Activated CD8-positive, alpha-beta T cell treated with anti-CD3 and anti-CD28 coated beads for 36 hours (primary cell): Measurements from ENCODE around the gene OBSCN. TPM values are rescaled to one million over a fixed set of nuclear protein-coding genes. Genes with fewer than 3 reads are reported as not detected.

Experiments
- ATAC-seq: fragments of 200-7000 bp; cut with Tn5 transposase; one replicate; pipeline ENCODE4 v1.10.0; 2021; ENCODE audit warnings: mild to moderate bottlenecking, moderate library complexity
- CTCF ChIA-PET: fragments of 350-600 bp; sonication (Branson Sonifier 250); formaldehyde crosslinking; loops from one replicate; lab custom pipeline; 2021; ENCODE audit warnings: antibody characterized with exemption; lab: Charles Lee
- POLR2A ChIA-PET: fragments of 350-600 bp; sonication (Branson Sonifier 250); formaldehyde crosslinking; loops from one replicate; lab custom pipeline; 2021; ENCODE audit warnings: antibody characterized with exemption; lab: Charles Lee
- DNase-seq: peaks from one replicate; pipeline ENCODE4 v3.0.0-alpha.2; 2020
- H3K27ac Mint-ChIP-seq: one replicate; pipeline ENCODE4 v1.8.0; 2021; ENCODE audit warnings: mild to moderate bottlenecking, mixed read lengths
- H3K27me3 Mint-ChIP-seq: one replicate; pipeline ENCODE4 v1.8.0; 2021; ENCODE audit warnings: mixed read lengths
- H3K36me3 Mint-ChIP-seq: one replicate; pipeline ENCODE4 v1.8.0; 2021; ENCODE audit warnings: low read depth, mixed read lengths
- H3K4me1 Mint-ChIP-seq: one replicate; pipeline ENCODE4 v1.8.0; 2021; ENCODE audit warnings: low read depth, mixed read lengths
- H3K4me3 Mint-ChIP-seq: one replicate; pipeline ENCODE4 v1.8.0; 2021; ENCODE audit warnings: mild to moderate bottlenecking, moderate library complexity, mixed read lengths
- H3K9me3 Mint-ChIP-seq: one replicate; pipeline ENCODE4 v1.8.0; 2021; ENCODE audit warnings: mixed read lengths
- intact Hi-C: fragments of 100-400 bp; cut with micrococcal nuclease; formaldehyde crosslinking; loops from one replicate; pipeline ENCODE4 v1.10.0; 2022
- total RNA-seq, 2 experiments: library from RNA; stranded (reverse); gene quantifications; one replicate each; pipeline ENCODE4 v1.2.3, GENCODE V29; 2021
- TF ChIP-seq, protein P1 (sequence below): fragments of 200-600 bp; IDR thresholded peaks from one replicate; pipeline ENCODE4 v1.8.0; 2022; ENCODE audit warnings: antibody characterized with exemption, mild to moderate bottlenecking

OBSCN gene, protein sequence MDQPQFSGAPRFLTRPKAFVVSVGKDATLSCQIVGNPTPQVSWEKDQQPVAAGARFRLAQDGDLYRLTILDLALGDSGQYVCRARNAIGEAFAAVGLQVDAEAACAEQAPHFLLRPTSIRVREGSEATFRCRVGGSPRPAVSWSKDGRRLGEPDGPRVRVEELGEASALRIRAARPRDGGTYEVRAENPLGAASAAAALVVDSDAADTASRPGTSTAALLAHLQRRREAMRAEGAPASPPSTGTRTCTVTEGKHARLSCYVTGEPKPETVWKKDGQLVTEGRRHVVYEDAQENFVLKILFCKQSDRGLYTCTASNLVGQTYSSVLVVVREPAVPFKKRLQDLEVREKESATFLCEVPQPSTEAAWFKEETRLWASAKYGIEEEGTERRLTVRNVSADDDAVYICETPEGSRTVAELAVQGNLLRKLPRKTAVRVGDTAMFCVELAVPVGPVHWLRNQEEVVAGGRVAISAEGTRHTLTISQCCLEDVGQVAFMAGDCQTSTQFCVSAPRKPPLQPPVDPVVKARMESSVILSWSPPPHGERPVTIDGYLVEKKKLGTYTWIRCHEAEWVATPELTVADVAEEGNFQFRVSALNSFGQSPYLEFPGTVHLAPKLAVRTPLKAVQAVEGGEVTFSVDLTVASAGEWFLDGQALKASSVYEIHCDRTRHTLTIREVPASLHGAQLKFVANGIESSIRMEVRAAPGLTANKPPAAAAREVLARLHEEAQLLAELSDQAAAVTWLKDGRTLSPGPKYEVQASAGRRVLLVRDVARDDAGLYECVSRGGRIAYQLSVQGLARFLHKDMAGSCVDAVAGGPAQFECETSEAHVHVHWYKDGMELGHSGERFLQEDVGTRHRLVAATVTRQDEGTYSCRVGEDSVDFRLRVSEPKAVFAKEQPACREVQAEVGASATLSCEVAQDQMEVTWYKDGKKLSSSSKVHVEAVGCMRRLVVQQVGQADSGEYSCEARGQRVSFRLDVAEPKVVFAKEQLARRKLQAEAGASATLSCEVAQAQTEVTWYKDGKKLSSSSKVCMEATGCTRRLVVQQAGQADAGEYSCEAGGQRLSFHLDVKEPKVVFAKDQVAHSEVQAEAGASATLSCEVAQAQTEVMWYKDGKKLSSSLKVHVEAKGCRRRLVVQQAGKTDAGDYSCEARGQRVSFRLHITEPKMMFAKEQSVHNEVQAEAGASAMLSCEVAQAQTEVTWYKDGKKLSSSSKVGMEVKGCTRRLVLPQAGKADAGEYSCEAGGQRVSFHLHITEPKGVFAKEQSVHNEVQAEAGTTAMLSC (N-terminal part only)
- 10 to 100 TPM; 21.6 to 23.7 TPM for total RNA-seq

DNA sequence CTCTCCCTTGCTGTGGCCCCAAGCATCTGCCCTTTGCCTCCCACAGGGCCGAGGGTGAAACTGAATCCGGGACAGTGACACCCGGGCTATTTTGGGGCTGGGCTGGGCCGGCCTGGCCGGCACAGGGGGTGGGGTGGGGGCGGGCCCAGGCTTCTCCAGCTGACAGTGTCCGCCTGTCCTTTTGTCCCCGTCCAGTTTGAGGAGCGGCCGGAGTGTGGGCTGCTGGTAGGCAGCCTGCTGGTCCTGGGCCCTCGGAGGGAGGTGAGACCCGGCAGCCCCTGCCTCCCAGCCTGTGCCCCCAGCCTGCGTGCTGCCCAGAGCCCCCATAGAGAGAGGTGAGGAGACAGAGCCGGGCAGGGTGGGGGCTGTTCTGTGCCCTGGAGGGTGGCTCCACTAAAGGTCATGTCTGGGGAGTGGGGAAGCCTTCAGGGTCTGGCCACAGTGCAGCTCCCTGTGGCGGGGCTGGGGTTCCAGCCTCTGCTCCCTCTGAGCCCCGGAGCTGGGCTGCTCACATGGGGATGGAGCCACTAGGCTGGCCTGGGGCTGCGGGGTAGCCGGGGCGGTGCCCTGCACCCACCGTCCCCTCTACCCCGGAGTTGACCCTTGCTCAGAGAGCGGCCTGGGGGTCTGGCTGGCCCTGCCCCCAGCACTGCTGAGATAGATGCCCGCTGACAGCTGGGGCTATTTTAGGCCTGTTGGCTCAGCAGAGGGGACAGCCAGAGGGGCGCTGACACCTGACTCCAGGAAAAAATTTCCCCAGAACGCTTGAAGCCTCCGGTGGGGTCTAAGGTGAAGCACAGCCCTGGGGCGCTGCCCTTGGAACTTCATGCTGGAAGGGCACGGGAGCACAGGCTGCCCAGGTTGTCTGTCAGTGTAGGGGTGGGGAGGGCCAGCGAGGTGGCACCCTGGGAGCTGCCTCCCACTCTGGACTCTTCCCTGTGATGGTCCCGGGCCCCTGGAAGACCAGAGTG is at the start of gene OBSCN:
Gene OBSCN, plus strand, starts transcription at position 194 of the 971 bp plus-strand sequence. CDS start 3,740 bp downstream, outside the sequence.
- CTCF ChIA-PET = no interaction called here
- TF ChIP-seq, protein P1, sequence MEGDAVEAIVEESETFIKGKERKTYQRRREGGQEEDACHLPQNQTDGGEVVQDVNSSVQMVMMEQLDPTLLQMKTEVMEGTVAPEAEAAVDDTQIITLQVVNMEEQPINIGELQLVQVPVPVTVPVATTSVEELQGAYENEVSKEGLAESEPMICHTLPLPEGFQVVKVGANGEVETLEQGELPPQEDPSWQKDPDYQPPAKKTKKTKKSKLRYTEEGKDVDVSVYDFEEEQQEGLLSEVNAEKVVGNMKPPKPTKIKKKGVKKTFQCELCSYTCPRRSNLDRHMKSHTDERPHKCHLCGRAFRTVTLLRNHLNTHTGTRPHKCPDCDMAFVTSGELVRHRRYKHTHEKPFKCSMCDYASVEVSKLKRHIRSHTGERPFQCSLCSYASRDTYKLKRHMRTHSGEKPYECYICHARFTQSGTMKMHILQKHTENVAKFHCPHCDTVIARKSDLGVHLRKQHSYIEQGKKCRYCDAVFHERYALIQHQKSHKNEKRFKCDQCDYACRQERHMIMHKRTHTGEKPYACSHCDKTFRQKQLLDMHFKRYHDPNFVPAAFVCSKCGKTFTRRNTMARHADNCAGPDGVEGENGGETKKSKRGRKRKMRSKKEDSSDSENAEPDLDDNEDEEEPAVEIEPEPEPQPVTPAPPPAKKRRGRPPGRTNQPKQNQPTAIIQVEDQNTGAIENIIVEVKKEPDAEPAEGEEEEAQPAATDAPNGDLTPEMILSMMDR = no peak
- no peaks in the 10 kb centered on the region for H3K9me3 Mint-ChIP-seq
- ATAC-seq = no peak
- H3K4me3 Mint-ChIP-seq = no peak within 1 kb of the TSS
- no peaks in the 10 kb centered on the region for H3K4me1 Mint-ChIP-seq
- intact Hi-C loops = no loop called here
- POLR2A ChIA-PET = no interaction called here
- DNase-seq = no peak
- H3K36me3 Mint-ChIP-seq = no peaks in the 10 kb centered on the region
- no peak within 1 kb of the TSS for H3K27ac Mint-ChIP-seq
- H3K27me3 Mint-ChIP-seq = peaks cover 5% of the 10 kb centered on the region

DNA sequence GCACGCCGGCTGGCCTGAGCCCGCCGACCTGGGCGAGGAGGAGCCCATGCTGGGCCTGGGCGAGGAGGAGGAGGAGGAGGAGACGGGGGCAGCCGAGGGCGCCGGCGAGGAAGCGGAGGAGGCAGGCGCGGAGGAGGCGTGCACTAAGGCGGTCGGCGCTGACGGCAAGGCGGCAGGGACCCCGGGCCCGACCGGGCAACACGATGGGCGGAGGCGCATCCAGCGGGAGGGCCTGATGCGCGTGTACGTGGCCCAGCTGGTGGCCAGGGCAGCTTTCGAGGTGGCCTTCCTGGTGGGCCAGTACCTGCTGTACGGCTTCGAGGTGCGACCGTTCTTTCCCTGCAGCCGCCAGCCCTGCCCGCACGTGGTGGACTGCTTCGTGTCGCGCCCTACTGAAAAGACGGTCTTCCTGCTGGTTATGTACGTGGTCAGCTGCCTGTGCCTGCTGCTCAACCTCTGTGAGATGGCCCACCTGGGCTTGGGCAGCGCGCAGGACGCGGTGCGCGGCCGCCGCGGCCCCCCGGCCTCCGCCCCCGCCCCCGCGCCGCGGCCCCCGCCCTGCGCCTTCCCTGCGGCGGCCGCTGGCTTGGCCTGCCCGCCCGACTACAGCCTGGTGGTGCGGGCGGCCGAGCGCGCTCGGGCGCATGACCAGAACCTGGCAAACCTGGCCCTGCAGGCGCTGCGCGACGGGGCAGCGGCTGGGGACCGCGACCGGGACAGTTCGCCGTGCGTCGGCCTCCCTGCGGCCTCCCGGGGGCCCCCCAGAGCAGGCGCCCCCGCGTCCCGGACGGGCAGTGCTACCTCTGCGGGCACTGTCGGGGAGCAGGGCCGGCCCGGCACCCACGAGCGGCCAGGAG is 49.5 kb upstream of the OBSCN start:
- peaks cover 51% of the 10 kb centered on the region for H3K4me1 Mint-ChIP-seq
- TF ChIP-seq, protein P1 = no peak
- H3K27me3 Mint-ChIP-seq = no peaks in the 10 kb centered on the region
- no peaks in the 10 kb centered on the region for H3K36me3 Mint-ChIP-seq
- POLR2A ChIA-PET = interaction anchor here (1.0 kb wide), 1 partner anchor 16 kb away, joined by 3 read pairs; no protein-coding TSS in a partner anchor
- H3K27ac Mint-ChIP-seq = no peak overlapping the region
- H3K4me3 Mint-ChIP-seq = no peak overlapping the region
- intact Hi-C loops = no loop called here
- CTCF ChIA-PET = interaction anchor here (2.8 kb wide), 1 partner anchor 8 kb away, joined by 15 read pairs; the partner anchor contains the start of gene IBA57
- no peak for DNase-seq
- no peak for ATAC-seq
- no peaks in the 10 kb centered on the region for H3K9me3 Mint-ChIP-seq

GRCh38 chr1:228159008-228159665 is 48.7 kb upstream of the OBSCN start:
- ATAC-seq (no peak), DNase-seq (no peak)
- Mint-ChIP-seq H3K36me3 (peaks cover 1% of the 10 kb centered on the region), H3K4me3 (no peak overlapping the region), H3K4me1 (peaks cover 52% of the 10 kb centered on the region), H3K27ac (no peak overlapping the region), H3K27me3 (no peaks in the 10 kb centered on the region), H3K9me3 (no peaks in the 10 kb centered on the region)
- ChIA-PET CTCF (no interaction called here), POLR2A (no interaction called here)
- TF ChIP-seq, protein P1 = no peak
- intact Hi-C loops = no loop called here
